HG03558 (cell line): Measurements from ENCODE around the gene PCCA.
"Not testable (repeated sequence)": the region's sequence is repeated elsewhere in the genome, so short reads cannot be mapped to it uniquely, and the experiment has no call there.

Experiments used
- ATAC-seq: cut with Tn5 transposase; IDR thresholded peaks from one replicate; pipeline ENCODE4 v1.9.1; 2021; ENCODE audit warnings: moderate number of reproducible peaks; ENCODE audit not compliant: unreplicated experiment; ENCODE audit errors: extremely low read depth

PCCA gene

DNA sequence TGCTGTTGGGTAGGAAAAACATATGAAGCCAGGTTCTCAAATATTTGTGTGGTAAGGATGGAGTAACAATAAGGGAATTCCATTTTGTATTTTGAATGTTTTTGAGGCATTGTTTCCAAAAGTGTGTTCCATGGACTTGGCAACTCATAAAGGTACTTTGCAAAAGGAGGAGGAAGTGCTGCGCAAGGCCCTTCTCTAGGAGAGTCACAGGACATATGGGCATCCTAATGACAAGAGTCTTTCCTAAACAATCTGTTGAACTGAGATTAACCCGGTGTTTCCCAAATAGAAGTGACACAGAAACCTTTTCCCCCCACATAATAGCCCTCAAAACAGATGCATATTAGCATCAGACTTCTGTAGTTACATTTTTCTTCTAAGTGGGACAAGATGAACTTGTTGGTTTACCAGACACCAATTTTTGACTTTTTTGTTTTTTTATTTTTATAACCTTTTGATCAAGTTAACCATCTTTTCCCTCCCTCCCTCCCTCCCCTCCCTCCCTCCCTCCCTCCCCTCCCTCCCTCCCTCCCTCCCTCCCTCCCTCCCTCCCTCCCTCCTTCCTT, 209.3 kb downstream of the PCCA start:
- ATAC-seq: no peak

DNA sequence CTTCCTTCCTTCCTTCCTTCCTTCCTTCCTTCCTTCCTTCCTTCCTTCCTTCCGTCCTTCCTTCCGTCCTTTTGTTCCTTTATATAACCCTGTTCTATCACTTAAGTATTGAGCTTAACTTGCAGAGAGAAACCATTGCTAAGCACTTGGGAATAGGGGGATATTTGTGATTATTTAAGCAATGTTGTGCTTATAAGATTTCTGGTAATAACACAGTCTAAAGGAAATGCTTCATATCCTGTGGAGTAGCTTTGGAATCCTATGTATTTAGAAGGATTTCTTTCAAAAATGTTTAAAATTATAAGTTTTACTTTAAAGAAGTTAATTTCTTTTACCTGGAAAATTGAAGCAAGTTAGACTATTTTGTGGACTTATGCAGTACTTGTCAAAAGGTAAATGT, 209.8 kb downstream of the PCCA start:
- no peak for ATAC-seq

DNA sequence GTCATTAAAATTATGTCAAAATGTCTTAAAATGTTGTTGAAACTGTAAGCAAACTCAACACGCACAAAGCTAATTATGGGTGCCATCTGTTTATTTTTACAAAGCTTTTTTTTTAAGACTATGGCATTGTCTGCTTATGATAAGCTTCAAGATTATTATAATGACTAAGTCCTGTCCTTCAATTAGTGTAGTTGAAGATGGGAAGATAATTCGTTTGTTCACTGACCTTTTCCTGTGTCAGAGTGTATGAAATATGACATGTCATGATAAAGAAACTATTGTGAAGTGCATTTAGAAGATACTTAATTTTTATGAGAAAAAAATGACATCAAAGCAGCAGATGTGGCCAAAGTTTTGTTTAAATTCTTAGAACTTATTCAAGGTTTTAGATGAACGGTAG, 211.3 kb downstream of the PCCA start:
- ATAC-seq: no peak

DNA sequence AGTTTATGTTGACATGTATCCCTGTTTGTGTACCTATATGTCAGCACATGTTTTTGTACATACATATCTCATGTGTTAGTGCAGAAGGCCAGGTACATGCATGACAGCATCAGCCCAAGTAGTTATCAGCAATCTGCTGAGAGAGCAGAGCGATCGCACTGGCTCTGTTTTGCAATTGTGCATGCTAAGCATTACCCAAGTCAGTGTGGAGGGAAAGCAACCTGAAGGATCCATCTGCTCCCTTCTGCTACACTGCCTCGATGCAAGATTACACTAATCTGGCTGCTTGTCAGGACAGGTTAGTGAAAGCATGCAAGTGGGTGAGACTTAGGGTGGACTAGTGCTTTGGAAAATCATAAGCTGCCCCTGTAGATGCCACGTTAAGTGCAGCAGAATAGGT, 211.8 kb downstream of the PCCA start:
- ATAC-seq: no peak

DNA sequence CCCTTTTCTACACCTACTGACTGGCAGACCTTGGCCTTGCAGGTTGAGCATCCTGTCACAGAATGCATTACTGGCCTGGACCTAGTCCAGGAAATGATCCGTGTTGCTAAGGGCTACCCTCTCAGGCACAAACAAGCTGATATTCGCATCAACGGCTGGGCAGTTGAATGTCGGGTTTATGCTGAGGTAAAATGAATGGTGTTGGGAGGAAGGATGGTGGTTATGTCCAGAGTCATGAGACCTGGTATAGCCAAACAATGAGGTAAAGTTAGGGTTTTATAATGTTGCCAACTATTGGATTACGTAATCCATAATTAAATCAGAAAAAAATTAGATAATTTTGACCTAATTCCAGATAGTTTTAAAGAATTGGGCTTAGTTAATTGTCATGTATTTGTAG, 212.5 kb downstream of the PCCA start:
- ATAC-seq: no peak

DNA sequence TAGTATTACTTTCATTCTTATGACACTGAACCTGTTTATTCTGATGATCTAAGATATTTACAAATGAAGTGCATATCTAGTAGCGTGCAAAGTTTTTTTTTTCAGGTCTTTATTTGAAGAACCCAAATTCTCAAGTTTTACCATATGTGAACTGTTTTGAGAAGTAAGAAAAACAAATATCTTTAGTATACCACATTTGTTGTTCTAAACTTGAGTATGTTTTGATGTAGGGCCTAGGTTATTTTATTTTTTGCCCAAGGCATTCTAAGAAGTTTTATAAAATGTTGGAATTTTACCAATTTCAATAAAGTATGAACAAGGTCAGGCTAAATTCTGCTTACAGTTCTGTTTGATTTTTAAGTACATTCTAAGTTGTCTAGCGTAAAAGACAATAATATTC, 213.5 kb downstream of the PCCA start:
- ATAC-seq: no peak

DNA sequence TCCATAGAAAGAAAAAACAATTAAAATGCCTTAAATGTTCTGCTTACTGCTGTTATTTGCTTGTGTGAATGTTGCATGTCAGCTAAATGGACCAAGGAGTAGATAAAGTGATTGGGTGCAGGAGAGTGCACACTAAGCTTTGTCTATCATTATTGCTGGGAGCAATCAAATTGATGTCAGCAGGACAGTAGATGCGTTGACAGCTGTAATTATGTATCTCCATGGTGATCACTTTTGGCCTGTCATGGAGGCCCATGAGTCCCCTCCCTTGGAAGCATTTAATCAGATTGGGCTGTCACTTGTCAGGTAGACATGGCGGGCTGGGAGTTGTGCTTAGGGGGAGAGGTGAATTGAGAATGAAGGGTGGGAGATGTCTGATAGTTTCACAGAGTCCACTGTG, 215.3 kb downstream of the PCCA start:
- ATAC-seq: no peak

DNA sequence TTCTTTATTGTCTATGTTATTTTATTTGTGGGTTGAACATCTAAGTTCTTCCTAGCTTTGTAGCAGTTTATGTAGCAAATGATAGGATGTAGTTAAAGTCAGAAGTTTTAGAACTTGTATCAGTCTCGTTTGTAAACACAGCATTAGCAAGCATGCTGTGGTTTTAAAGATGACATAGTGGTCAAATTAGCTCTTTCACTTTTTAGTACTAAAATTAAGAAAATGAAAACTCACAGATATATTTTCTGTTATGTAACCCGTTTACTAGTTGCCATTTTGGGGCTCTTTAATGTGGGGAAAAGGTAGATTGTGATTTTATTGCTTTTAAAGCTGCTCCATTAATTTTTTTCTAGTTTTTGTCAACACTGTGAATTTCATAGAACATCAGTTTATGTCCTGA, 216.5 kb downstream of the PCCA start:
- ATAC-seq: no peak

DNA sequence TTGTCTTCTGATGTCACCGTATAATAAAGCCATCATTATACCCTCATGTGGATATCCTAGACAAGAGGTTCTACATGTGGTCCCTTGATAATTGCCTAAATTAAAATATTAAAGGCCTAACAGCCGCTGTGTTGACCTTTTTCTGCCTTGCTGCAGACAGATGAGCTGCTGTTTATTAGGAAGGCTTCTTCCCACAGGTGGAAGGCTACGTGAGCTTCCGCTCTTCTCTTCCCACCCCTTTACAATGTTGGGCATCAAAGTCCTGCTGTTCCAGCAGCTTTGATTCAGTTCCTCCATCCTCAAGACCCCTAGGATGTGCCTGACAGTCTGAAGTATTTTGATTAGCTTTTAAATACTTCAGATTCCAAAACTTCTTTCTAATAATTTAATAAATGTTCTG, 217.1 kb downstream of the PCCA start:
- no peak for ATAC-seq

DNA sequence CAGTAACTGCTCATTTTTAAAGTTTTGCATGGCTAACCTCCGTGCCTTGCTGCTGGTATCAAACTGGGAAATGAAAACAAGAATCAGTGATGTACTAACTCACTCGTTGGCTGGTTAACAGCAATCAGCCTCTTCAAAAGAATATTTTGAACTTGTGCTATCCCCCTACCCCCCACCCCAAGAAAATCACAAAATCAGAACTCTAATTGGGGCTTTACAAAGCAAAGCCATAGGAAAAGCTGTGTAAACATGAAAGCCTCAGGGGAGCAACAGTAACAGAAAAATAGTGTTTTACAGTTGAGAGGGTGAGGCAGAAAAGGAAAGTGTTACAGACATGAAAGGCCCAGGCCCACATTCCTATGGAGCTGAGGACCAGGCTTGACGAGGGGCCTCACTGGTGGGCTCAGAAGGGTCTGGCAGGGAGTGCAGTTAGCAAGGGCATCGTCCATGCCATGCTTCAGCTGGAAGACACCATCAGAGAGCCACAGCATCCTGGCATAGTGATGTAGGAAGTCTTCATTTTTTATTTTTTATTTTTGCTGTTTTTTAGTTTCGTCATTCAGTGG, 217.6 kb downstream of the PCCA start:
- ATAC-seq: no peak

DNA sequence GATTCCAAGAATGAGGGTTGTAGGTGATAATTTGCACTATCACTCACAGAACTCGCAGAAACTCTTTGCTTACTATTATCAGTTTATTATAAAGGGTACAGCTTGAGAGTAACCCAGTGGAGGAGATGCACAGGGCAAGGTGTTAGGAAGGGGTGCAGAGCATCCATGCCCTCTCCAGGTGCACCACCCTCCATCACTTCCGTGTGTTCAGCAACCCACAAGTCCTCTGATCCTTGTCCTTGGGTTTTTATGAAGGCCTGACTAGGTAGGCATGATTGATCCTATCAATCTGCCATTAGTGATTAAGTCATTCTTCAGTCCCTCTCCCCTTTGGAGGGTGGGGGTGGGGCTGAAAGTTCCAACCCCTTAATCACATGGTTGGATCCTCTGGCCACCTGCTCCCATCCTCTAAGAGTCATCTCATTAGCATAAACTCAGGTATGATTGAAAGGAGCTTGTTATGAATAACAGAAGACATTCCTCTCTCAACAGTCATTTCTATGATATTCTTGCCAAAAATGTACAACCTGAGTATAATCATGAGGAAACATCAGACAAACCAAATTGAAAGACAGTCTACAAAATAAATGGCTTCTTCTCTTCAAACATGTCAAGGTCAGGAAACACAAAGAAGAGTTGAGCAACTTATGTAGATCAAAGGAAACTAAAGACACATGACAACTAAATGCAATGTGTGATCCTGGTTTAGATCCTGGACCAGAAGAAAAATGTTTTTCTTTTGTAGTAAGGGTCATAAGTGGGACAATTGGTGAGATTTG, 225.4 kb downstream of the PCCA start:
- ATAC-seq: no peak

DNA sequence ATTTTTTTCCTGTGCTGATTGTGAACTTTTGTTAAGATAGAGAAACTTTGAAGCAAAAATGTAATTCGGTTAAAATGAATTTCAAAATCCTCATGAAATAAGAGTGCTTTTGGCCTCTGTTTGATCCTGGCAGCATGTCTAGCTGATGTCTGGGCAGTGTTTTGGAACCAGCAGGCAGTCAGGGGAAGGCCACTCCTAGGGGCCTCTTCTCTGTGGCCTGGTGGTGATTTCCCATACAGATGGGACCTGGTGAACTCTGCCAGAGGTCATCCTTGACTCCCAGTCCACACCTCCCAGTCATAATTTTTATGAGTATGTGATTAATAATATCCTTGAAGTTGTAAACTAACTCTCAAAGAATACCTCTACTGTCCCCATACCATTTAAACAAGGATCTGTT, 226.6 kb downstream of the PCCA start:
- no peak for ATAC-seq

DNA sequence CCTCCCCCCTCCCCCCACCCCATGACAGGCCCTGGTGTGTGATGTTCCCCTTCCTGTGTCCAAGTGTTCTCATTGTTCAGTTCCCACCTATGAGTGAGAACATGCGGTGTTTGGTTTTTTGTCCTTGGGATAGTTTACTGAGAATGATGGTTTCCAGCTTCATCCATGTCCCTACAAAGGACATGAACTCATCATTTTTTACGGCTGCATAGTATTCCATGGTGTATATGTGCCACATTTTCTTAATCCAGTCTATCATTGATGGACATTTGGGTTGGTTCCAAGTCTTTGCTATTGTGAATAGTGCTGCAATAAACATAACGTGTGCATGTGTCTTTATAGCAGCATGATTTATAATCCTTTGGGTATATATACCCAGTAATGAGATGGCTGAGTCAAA, 229.6 kb downstream of the PCCA start:
- not testable (repeated sequence) for ATAC-seq

DNA sequence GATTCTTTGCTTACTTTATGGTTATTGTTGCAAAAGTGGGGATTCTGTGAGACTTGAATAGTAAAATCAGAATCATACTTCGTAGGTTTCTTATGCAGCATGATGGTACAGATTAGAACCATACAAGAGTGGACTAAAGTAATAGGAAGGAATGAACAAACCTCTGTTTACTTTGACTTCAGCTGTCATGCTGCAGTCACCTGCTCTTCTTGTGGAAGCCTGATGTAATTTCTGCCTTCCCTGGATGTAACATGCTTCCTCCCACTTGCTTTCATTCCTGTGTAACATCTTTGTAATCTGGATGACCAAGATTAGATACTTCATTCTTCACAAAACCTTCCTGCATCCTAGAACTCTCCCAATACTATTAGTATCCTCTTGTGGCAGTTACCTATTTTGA, 235.0 kb downstream of the PCCA start:
- no peak for ATAC-seq

DNA sequence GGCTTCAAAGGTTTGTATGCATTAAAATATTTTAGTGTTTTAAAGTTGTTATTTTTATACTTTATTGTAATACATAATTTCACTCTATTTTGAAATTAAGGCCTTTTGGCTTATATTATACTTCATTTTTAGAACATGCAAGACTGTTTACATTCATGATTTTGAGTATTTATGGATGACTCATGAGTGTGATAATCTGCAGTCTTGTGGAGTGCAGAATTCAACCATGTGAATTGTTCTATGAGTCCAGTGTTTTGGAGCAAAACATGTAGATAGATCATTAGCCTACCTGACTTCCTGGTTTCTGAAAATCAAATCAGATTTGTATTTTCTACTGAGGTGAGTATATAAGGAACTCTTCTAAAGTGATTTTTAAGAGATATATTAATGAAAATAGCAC, 241.8 kb downstream of the PCCA start:
- no peak for ATAC-seq

DNA sequence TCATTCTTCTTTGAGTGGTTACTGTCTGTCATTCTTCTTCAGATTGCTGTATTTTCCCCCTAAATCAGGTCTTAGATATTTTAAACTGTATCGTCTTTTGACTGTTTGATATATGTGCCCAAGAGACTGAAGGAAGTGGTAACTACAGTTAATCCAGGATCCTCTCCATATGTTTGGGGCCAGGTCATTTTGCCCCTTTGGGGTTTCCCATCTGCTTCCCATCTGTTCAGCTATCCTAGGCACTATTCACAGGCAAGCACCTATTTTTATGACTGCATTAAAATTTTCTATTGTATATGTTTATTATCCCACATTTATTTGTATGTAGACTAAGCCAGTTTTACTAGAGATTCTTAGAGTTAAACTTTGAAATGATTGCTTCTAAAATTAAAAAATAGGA, 244.2 kb downstream of the PCCA start:
- no peak for ATAC-seq

DNA sequence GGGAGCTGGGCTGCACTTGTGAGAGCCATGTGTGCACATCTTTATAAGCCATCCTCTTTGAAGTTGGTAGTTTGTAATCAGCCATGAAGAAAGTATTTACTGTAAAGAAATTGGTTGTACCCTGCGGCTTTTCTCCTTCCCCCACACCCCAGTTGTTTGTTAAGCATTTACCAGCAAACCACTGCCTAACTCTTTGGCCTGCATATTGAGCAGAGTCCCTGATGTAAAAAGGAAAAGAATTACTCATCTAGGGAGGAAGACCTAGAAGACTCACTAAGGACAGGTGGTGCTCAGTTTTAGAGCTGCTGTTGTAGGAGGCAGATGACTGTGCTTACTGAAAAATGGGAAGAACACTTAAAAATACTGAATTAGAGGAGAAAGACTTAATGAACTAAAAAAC, 245.3 kb downstream of the PCCA start:
- ATAC-seq: no peak

DNA sequence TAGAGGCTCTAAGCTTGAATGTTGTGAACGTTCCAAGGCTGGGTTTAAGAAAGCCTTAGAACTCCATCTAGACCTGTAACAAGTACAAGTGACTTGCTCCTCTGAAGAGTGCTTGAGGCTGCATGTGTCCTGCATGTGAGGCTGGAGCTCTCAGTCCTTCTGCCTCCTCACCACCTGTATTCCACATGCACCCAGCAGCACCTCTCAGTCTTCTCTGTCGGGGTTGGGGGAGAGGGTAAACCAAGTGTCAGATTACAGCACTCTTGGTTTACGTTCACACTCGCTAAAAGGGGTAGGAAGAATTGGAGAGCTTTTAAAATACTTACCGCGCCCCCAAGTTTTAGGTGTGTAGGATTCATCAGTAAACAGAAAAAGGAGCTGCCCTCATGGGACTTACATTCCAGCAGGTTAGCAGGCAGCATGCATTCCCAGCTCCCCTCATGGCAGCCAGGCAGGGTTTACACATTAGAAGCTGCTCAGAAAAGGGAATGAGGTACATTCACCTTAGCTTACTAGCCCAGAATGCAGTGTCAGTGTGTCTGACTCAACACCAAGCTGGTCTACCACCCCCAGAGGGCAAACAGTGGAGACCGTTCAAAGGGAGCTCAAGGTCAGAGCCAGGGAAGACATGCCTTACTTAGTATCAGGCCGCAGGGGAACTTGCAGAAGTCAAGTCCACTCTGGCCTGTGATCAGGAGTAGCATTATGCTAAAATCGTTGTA, 248.1 kb downstream of the PCCA start:
- no peak for ATAC-seq

DNA sequence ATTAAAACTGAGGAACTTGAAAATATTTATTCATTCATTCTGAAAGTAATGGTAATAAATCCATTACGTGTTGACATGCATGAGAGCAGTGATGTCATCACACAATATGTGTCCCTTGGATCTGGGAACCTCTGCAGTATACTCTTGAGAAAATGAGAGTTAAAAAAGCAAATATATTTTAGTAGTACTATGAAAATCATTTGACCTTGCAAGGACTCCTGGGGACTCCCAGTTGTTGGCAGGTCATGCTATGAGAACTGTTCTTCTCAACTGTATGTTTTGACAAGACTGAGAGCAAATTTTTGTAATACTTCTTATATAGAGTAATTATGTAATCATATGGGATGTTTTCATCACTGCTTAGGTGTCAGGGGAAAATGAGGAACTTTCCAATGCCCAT, 249.4 kb downstream of the PCCA start:
- ATAC-seq: no peak

DNA sequence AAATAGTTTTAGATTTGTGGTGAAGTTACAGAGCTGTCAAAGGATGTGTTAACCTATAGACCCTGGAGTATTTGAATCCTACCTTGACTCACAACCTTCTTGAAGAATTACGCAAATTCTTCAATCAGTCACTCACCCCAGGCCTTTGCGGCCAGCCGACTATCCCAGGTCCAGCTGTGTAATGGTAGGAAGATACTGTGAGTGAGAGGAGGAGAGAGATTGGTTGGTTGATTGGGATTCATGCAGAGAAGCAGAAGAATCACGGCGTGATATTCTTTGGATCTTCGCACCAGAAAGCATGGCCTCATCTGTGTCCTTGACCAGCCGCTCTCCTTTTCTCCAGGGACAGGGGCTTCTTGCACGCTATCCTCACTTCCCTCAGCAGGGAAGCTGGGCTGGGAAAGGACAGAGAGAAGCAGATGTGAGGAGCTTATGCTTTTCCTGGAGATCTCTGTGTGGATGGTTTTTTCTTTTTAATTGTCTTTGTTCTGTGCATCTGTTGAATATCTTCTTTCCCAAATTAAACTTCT, 250.6 kb downstream of the PCCA start:
- ATAC-seq: no peak

DNA sequence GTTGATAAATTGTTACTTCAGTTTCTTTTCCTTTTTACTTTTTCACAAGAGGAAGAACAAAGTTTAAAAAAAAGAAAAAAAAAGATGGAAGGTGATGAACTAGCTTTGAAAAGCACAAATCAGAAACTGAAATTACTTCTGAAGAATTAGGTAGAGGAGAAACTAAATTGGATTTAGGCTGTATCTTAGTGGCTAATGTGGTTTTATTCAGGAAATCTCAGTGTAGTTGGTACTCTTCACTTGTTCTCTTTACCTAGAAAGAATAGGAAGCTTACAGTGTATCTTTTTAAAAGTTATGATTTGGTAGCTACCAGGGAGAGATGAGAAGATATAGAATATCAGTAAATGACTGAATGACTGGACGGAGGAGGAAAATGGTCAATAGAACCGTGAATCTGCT, 252.0 kb downstream of the PCCA start:
- no peak for ATAC-seq
